Stomach smooth muscle (tissue), 2 donors: ENCODE results near the gene ZBP1.

ENCODE experiments used
- H3K27ac ChIP-seq: one replicate; pipeline ENCODE4 v1.7.0; 2013; ENCODE audit warnings: mild to moderate bottlenecking, low read length, inconsistent platforms
- H3K27me3 ChIP-seq, 2 donors: one replicate each; pipeline ENCODE4 v1.7.0; 2013; ENCODE audit warnings: low read length in 2 of 2; ENCODE audit not compliant: insufficient read depth in 2 of 2, control insufficient read depth in 1 of 2
- H3K36me3 ChIP-seq, 2 donors: one replicate each; pipeline ENCODE4 v1.7.0; 2013; ENCODE audit warnings: low read length in 2 of 2; ENCODE audit not compliant: control insufficient read depth in 2 of 2, insufficient read depth in 2 of 2
- H3K4me1 ChIP-seq: one replicate; pipeline ENCODE4 v1.7.0; 2013; ENCODE audit warnings: low read length; ENCODE audit not compliant: control insufficient read depth, insufficient read depth
- H3K4me3 ChIP-seq, 2 donors: one replicate each; pipeline ENCODE4 v1.7.0; 2013; ENCODE audit warnings: low read length in 2 of 2
- H3K9ac ChIP-seq, 2 donors: one replicate each; pipeline ENCODE4 v1.7.0; 2013; ENCODE audit warnings: low read length in 2 of 2, mild to moderate bottlenecking in 1 of 2
- H3K9me3 ChIP-seq, 2 donors: one replicate each; pipeline ENCODE4 v1.7.0; 2013; ENCODE audit warnings: low read length in 2 of 2; ENCODE audit not compliant: control insufficient read depth in 2 of 2
- donor health status: healthy.
- donor health status: Pancreatic carcinoma.

Gene ZBP1

DNA sequence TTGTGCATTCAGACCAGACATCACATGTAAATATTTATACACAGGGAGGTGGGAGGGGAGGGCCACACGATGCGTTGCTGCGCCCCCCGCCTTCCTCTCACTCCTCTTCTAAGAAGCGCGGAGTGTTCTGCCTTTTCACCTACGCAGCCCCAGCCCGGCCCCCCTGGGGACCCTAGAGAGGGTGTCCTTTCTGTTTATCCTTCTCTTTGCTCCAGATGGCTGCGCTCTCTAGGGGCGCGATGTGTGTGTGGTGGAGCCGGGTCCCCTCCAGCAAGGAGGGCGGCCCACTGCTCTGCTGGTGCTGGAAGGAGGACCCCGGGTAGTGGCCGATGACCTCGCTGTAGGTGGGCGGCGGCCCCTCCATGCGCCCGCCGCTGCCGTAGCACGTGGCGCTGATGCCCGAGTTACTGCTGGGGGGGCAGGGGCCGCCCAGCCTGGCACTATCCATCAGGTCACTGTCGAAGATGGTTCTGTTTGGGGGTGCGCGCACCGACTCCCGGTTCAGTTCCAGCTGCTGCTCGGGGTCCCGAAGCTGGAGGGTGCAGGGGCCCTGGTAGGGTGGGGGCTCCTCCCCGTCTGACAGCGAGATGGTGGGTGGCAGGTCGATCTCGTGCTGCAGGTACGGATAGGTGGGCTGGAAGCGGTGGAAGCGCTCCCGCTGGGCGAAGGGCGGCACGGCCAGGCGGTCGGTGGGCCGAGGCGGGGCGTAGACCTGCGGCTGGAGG is 31.8 kb upstream of the ZBP1 start:
- Histone ChIP-seq H3K27me3 (no peaks in the 10 kb centered on the region), H3K36me3 (peaks cover 0 to 12% of the 10 kb centered on the region in 2 donors), H3K4me1 (peaks cover 5% of the 10 kb centered on the region), H3K9ac (no peak overlapping the region), H3K9me3 (no peaks in the 10 kb centered on the region), H3K4me3 (no peak overlapping the region), H3K27ac (no peak overlapping the region)

DNA sequence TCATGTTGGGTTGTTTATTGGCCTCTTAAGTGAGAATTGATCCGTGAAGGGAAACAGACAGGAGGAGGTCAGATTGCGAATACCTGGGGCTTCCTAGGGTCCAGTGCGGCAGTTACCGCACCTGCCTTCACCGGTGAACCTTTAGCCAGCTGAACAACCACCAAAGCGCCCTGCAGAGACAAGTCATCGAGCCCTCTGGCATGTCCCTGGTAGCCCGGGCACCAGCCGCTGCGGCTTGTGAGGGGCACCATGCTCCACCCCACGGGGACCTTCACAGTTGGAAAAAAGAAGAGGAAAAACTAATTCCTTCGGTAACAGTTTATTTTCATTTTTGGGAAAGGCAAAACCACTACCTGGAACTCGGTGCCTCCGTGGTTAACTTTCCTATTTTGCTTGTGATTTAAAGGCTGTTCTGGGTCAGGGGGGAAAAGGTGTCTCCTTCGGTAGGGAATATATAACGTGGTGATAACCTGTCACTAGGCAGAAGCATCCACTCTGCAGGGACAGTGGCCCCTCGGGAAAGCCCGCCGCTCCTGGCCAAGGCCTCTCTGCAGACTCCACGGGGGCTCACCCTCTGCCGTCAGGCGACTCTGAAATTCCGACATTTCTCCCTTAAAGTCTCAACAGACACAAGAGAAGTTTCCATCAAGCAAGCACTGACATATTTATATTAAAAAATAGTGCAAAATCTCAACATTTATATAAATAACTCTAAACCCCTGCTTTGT is 30.7 kb upstream of the ZBP1 start:
- Histone ChIP-seq H3K9me3 (no peaks in the 10 kb centered on the region), H3K4me3 (no peak overlapping the region), H3K27ac (no peak overlapping the region), H3K4me1 (peaks cover 5% of the 10 kb centered on the region), H3K36me3 (peaks cover 0 to 8% of the 10 kb centered on the region in 2 donors), H3K9ac (no peak overlapping the region), H3K27me3 (no peaks in the 10 kb centered on the region)

DNA sequence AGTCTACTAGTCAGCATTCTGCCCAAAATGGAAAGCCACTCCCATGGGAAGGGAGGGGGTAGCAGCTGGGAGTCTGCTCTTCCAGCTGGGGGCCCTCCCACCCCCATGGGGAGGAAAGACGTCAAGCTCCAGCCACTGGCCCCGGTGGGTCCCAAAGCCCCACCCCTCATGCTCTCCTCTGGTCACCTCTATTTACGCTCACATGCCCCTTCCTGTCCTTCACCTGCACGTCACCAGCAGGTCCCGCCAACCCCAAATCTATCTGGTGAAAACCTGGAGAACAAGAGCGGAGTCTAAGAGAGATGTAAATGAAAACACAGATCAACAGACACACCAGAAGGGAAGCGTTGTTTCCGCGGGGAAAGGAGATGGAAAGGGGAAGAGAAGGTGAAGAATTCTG is 30.0 kb upstream of the ZBP1 start:
- H3K4me1 ChIP-seq, result peaks cover 5% of the 10 kb centered on the region
- no peaks in the 10 kb centered on the region for H3K9me3 ChIP-seq
- H3K36me3 ChIP-seq, result peaks cover 0 to 8% of the 10 kb centered on the region in 2 donors
- no peak overlapping the region for H3K4me3 ChIP-seq
- no peaks in the 10 kb centered on the region for H3K27me3 ChIP-seq
- H3K27ac ChIP-seq, result no peak overlapping the region
- no peak overlapping the region for H3K9ac ChIP-seq

- H3K4me3 ChIP-seq, result no peak overlapping the region
- H3K27me3 ChIP-seq, result no peaks in the 10 kb centered on the region
- H3K9me3 ChIP-seq, result no peaks in the 10 kb centered on the region
- peaks cover 0 to 8% of the 10 kb centered on the region in 2 donors for H3K36me3 ChIP-seq
- H3K27ac ChIP-seq, result no peak overlapping the region
- peaks cover 4% of the 10 kb centered on the region for H3K4me1 ChIP-seq
- no peak overlapping the region for H3K9ac ChIP-seq
Measured at GRCh38 chr20:57649617-57650015, 29.4 kb upstream of the ZBP1 start.

- H3K27me3 ChIP-seq, result no peaks in the 10 kb centered on the region
- H3K27ac ChIP-seq, result no peak overlapping the region
- H3K36me3 ChIP-seq, result peaks cover 0 to 8% of the 10 kb centered on the region in 2 donors
- no peak overlapping the region for H3K9ac ChIP-seq
- no peaks in the 10 kb centered on the region for H3K9me3 ChIP-seq
- no peak overlapping the region for H3K4me3 ChIP-seq
- H3K4me1 ChIP-seq, result no peaks in the 10 kb centered on the region
Measured at GRCh38 chr20:57648878-57649616, 28.8 kb upstream of the ZBP1 start.

GRCh38 chr20:57647933-57648785 is 27.9 kb upstream of the ZBP1 start:
- no peaks in the 10 kb centered on the region for H3K9me3 ChIP-seq
- H3K27ac ChIP-seq, result no peak overlapping the region
- H3K4me3 ChIP-seq, result no peak overlapping the region
- H3K27me3 ChIP-seq, result no peaks in the 10 kb centered on the region
- H3K4me1 ChIP-seq, result no peaks in the 10 kb centered on the region
- no peak overlapping the region for H3K9ac ChIP-seq
- peaks cover 0 to 8% of the 10 kb centered on the region in 2 donors for H3K36me3 ChIP-seq

- Histone ChIP-seq H3K9ac (no peak overlapping the region), H3K36me3 (peaks cover 0 to 8% of the 10 kb centered on the region in 2 donors), H3K4me1 (no peaks in the 10 kb centered on the region), H3K4me3 (no peak overlapping the region), H3K9me3 (no peaks in the 10 kb centered on the region), H3K27me3 (no peaks in the 10 kb centered on the region), H3K27ac (no peak overlapping the region)
Measured at GRCh38 chr20:57647006-57647932, 27.0 kb upstream of the ZBP1 start.

DNA sequence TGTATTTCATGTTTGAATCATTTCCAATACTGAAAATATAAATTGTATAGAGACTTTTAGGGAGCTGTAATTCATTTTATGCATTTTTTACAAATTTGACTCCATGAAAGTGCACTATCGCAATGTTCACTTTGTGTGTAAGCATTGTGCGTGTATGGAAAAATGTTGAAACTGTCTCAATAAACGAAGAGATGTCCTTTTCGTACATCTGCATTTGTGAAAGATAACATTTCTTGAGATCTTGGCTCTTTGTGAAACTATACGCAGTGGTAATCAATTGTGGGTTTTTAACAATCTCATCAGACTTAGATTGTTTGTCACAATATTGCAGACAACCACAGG is 18.6 kb upstream of the ZBP1 start:
- H3K36me3 ChIP-seq, result no peaks in the 10 kb centered on the region
- H3K4me1 ChIP-seq, result no peaks in the 10 kb centered on the region
- no peak overlapping the region for H3K27ac ChIP-seq
- H3K9ac ChIP-seq, result no peak overlapping the region
- no peak overlapping the region for H3K4me3 ChIP-seq
- H3K27me3 ChIP-seq, result peaks cover 0 to 2% of the 10 kb centered on the region in 2 donors
- no peaks in the 10 kb centered on the region for H3K9me3 ChIP-seq

- H3K27ac ChIP-seq, result no peak overlapping the region
- H3K9me3 ChIP-seq, result no peaks in the 10 kb centered on the region
- H3K36me3 ChIP-seq, result no peaks in the 10 kb centered on the region
- no peak overlapping the region for H3K4me3 ChIP-seq
- H3K27me3 ChIP-seq, result peaks cover 0 to 2% of the 10 kb centered on the region in 2 donors
- H3K4me1 ChIP-seq, result no peaks in the 10 kb centered on the region
- no peak overlapping the region for H3K9ac ChIP-seq
Measured at GRCh38 chr20:57638173-57638894, 18.1 kb upstream of the ZBP1 start.
